Thyroid gland (tissue), 4 donors: ENCODE data around the gene SEC14L5. TPM values are rescaled to one million over a fixed set of nuclear protein-coding genes. Genes with fewer than 3 reads are reported as not detected.
A peak's percentile ranks its signal among the peaks of the same experiment; 100 is the strongest.

Experiments used
- DNase-seq, 2 donors: peaks; one replicate each; pipeline ENCODE4 v3.0.0-alpha.2; 2019
- H3K27ac ChIP-seq, 3 donors: fragments of 200-600 bp; sonication (generic); 1 replicate in 2 of 3; 2 replicates in 1 of 3; pipeline ENCODE4 v1.5.1; 2016 to 2019; ENCODE audit warnings: mild to moderate bottlenecking in 1 of 3, moderate library complexity in 1 of 3
- H3K27me3 ChIP-seq: fragments of 200-600 bp; sonication (generic); one replicate; pipeline ENCODE4 v1.5.1; 2019
- H3K36me3 ChIP-seq, 2 donors: fragments of 200-600 bp; sonication (generic); one replicate each; pipeline ENCODE4 v1.5.1; 2016 to 2019
- H3K4me1 ChIP-seq, 2 donors: fragments of 200-600 bp; sonication (generic); one replicate each; pipeline ENCODE4 v1.5.1; 2017 to 2019
- H3K4me3 ChIP-seq, 3 donors: fragments of 200-600 bp; sonication (generic); replicated peaks in 1 of 3; 1 replicate in 2 of 3; 2 replicates in 1 of 3; pipeline ENCODE4 v1.5.1; 2016; ENCODE audit warnings: mild to moderate bottlenecking in 1 of 3
- H3K9me3 ChIP-seq: fragments of 200-600 bp; sonication (generic); one replicate; pipeline ENCODE4 v1.5.1; 2017
- POLR2A ChIP-seq, 2 donors: fragments of 450-650 bp; IDR thresholded peaks; one replicate each; pipeline ENCODE4 v1.6.1; 2017; ENCODE audit warnings: antibody characterized with exemption in 2 of 2, mild to moderate bottlenecking in 2 of 2, moderate library complexity in 1 of 2
- WGBS, 2 donors: methylation state at CpG; one replicate each; pipeline ENCODE4 v1.1.5; 2017; 5-methylcytosine and 5-hydroxymethylcytosine counted together
- intact Hi-C: fragments of 100-400 bp; cut with DNase I; formaldehyde crosslinking; loops from one replicate; pipeline ENCODE4 v1.15.1; 2023
- total RNA-seq, 4 donors: library from RNA; depleted of rRNA; stranded (reverse); fragments of >200 nt; gene quantifications; one replicate each; pipeline ENCODE4 v1.2.3, GENCODE V29; 2016
- TF ChIP-seq, protein P1 (sequence below), 6 experiments: fragments of 200-600 bp in 3 of 6; fragments of 450-650 bp in 3 of 6; sonication (generic) in 3 of 6; IDR thresholded peaks; one replicate each; pipeline ENCODE4 v1.5.1; 2016 to 2019; ENCODE audit warnings: antibody characterized with exemption in 6 of 6, mild to moderate bottlenecking in 2 of 6, inconsistent platforms in 1 of 6, moderate library complexity in 1 of 6

The SEC14L5 gene
- total RNA-seq, 4 donors from 2014 or later, result 0.11 to 0.33 (median 0.21) TPM

DNA sequence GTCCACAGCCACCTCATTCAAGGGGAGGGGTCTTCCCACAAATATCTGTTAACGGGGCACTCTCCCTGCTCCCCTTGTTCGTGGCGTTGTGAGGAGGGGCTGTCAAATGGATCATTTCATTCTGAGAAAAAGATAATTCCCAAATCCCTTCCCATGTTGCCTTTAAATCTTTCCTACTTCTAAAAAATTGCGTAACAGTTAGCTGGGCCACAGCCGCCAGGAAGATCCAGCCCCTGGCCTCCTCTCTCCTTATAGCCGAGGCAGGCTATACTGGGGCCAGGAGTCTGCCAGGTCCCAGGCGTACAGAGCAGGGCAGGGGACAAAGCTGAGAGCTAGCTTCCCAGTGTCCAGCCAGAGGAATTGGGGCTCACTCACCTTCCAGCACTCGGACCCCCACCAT is 107.2 kb downstream of the SEC14L5 start:
- H3K4me1 ChIP-seq, result peaks cover 13 to 18% of the 10 kb centered on the region in 2 donors
- DNase-seq, result peak in 1 of 2 donors; percentile 41
- TF ChIP-seq POLR2A (IDR thresholded peaks at IDR 0.05), result no peak
- no peaks in the 10 kb centered on the region for H3K36me3 ChIP-seq
- peak overlapping the region in 1 of 3 donors; percentile 13 for H3K4me3 ChIP-seq
- no peaks in the 10 kb centered on the region for H3K27me3 ChIP-seq
- peak overlapping the region; percentile 53 to 81 (median 77) for H3K27ac ChIP-seq
- intact Hi-C loops, result no loop called here
- WGBS, 2 donors, result 15 to 24% methylated on average over 8 of the region's 8 CpGs
- H3K9me3 ChIP-seq, result no peaks in the 10 kb centered on the region

DNA sequence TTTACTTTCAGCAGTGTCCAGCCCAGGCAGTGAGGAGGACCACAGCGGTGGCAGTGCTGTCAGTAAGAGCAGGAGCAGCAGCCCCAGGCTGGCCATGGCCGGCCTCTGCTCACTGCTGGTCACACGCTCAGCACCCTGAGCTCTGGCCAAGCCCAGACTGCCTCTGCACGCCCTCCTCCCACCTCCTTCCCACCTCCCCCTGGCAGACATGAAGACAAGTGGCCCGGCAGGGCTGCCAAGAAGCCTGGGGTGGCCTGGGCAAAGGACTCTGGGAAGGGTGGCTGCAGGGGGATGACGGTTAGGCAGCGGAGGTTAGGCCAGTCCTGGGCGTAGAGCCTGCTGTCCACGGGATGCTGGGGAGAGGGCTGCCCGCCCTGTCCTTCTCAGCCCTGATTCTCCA is 107.7 kb downstream of the SEC14L5 start, which contains the start of gene C16orf89:
Gene C16orf89, minus strand, starts transcription at position 144 of the 400 bp plus-strand sequence. Its CDS starts 48 bp downstream, at position 96.
- 20 to 45% methylated on average over 6 of the region's 10 CpGs for WGBS, 2 donors
- peak; percentile 85 to 87 for DNase-seq
- intact Hi-C loops, result no loop called here

DNA sequence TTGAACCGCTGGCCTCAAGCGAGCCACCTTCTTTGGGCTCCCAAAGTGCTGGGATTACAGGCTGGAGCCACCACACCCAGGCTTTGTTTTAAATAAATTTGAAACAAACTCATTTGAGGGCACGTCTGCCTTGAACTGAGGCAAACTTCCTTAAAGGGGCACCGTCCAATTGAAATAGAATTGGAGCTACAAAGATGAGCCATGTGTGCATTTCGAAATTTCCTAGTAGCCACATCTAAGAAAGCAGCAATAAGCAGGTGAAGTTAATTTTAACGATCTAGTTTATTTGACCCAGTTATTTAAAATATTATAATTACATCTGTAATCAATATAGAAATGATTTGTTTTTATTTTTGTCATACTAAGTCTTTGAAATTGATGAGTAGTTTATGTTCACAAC is 108.4 kb downstream of the SEC14L5 start:
- no peak for DNase-seq
- peak overlapping the region in 1 of 3 donors; percentile 53 for H3K27ac ChIP-seq
- no peaks in the 10 kb centered on the region for H3K27me3 ChIP-seq
- no peak overlapping the region for H3K4me3 ChIP-seq
- H3K36me3 ChIP-seq, result no peaks in the 10 kb centered on the region
- H3K9me3 ChIP-seq, result no peaks in the 10 kb centered on the region
- peaks cover 18 to 23% of the 10 kb centered on the region in 2 donors for H3K4me1 ChIP-seq
- TF ChIP-seq, protein P1, sequence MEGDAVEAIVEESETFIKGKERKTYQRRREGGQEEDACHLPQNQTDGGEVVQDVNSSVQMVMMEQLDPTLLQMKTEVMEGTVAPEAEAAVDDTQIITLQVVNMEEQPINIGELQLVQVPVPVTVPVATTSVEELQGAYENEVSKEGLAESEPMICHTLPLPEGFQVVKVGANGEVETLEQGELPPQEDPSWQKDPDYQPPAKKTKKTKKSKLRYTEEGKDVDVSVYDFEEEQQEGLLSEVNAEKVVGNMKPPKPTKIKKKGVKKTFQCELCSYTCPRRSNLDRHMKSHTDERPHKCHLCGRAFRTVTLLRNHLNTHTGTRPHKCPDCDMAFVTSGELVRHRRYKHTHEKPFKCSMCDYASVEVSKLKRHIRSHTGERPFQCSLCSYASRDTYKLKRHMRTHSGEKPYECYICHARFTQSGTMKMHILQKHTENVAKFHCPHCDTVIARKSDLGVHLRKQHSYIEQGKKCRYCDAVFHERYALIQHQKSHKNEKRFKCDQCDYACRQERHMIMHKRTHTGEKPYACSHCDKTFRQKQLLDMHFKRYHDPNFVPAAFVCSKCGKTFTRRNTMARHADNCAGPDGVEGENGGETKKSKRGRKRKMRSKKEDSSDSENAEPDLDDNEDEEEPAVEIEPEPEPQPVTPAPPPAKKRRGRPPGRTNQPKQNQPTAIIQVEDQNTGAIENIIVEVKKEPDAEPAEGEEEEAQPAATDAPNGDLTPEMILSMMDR (IDR thresholded peaks at IDR 0.05), result no peak
- no peak for TF ChIP-seq POLR2A (IDR thresholded peaks at IDR 0.05)
- intact Hi-C loops, result no loop called here
- 70 to 74% methylated on average over 6 of the region's 6 CpGs for WGBS, 2 donors

More for the DNA sequence above, 107.7 kb downstream of the SEC14L5 start, which contains the start of gene C16orf89:
- TF ChIP-seq, protein P1 (IDR thresholded peaks at IDR 0.05), result no peak
- TF ChIP-seq POLR2A (IDR thresholded peaks at IDR 0.05), result peak in 1 of 2 donors; percentile 62
- H3K27ac ChIP-seq, result peak within 1 kb of the TSS; percentile 53 to 81 (median 77)
- no peaks in the 10 kb centered on the region for H3K36me3 ChIP-seq
- no peaks in the 10 kb centered on the region for H3K9me3 ChIP-seq
- peaks cover 13 to 18% of the 10 kb centered on the region in 2 donors for H3K4me1 ChIP-seq
- no peaks in the 10 kb centered on the region for H3K27me3 ChIP-seq
- peak within 1 kb of the TSS in 1 of 3 donors; percentile 13 for H3K4me3 ChIP-seq

Other genes starting within 250 kb of the SEC14L5 start
- gene ANKS3, start 224.1 kb upstream of the SEC14L5 start, total RNA-seq, result 10 to 100 TPM; 22.9 to 35.3 (median 25.1) TPM
- gene DNAAF8, start 223.8 kb upstream of the SEC14L5 start, total RNA-seq, result 1 to 10 TPM in 3 of 4 donors, under 1 TPM in 1; 0.25 to 4.1 (median 2.8) TPM
- 10 to 100 TPM; 11.8 to 20.6 (median 17.6) TPM for gene ZNF500, start 191.2 kb upstream of the SEC14L5 start, total RNA-seq
- gene SEPTIN12, start 170.0 kb upstream of the SEC14L5 start, total RNA-seq, result under 1 TPM in 1 of 4 donors, not detected in 3; 0.54 TPM
- not detected for gene SMIM22, start 163.0 kb upstream of the SEC14L5 start, total RNA-seq
- gene ROGDI, start 155.7 kb upstream of the SEC14L5 start, total RNA-seq, result 10 to 100 TPM in 2 of 4 donors, 1 to 10 TPM in 2; 5.9 to 12.1 (median 8.4) TPM
- gene GLYR1, start 111.0 kb upstream of the SEC14L5 start, total RNA-seq, result 10 to 100 TPM; 43.1 to 89.2 (median 75.5) TPM
- gene UBN1, start 110.8 kb upstream of the SEC14L5 start, total RNA-seq, result 10 to 100 TPM; 27.9 to 40.7 (median 30.5) TPM
- gene PPL, start 21.2 kb upstream of the SEC14L5 start, total RNA-seq, result 10 to 100 TPM; 55.5 to 84.9 (median 72.0) TPM
- gene NAGPA, start 75.6 kb downstream of the SEC14L5 start, total RNA-seq, result 10 to 100 TPM; 26.0 to 46.8 (median 30.8) TPM
- 100 to 1,000 TPM; 172 to 385 (median 287) TPM for gene C16orf89, start 107.6 kb downstream of the SEC14L5 start, total RNA-seq
- 10 to 100 TPM; 27.3 to 47.1 (median 43.0) TPM for gene ALG1, start 113.5 kb downstream of the SEC14L5 start, total RNA-seq
- 10 to 100 TPM in 2 of 4 donors, 1 to 10 TPM in 2; 8.7 to 14.9 (median 10.9) TPM for gene EEF2KMT, start 139.5 kb downstream of the SEC14L5 start, total RNA-seq